GM21576 (cell line): ENCODE results near the gene LRCH3.

ENCODE experiments used
- ATAC-seq: cut with Tn5 transposase; IDR thresholded peaks from one replicate; pipeline ENCODE4 v1.9.1; 2021; ENCODE audit warnings: mild to moderate bottlenecking, moderate library complexity; ENCODE audit not compliant: unreplicated experiment

LRCH3 gene

DNA sequence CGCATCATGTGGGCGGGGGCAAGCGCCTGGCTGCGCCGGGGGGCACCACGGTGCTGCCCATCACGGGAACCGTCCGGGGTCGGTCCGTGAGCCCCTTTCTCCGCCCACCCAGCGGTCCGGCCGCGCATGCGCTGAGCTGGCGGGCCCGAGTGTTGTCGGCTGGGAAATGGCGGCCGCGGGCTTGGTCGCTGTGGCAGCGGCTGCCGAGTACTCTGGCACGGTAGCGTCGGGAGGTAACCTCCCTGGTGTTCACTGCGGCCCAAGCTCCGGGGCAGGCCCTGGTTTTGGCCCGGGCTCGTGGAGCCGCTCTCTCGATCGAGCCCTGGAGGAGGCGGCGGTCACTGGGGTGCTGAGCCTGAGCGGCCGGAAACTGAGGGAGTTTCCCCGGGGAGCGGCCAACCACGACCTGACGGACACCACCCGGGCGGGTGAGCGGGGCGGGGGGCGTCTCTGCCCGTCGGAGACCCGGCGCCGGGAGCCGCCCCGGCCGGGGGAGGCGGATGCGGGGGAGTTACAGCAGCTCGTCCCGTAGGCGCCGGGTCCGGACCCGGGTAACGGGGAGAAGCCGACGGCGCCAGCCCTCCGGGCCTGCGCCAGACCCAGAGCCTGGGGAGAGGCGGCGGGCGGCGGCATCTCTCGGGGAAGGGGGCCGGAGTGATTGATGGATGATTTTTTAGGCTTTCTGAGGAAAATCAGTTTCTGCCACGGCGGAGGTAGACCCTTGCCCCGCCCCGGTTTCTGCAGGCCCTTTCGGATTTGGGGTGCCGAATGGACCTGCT lies at the start of gene LRCH3:
TSS of gene LRCH3 (plus strand) at position 142 of the 779 bp plus-strand sequence. CDS start at position 167, 25 bp downstream.
- ATAC-seq: peak; percentile 64

DNA sequence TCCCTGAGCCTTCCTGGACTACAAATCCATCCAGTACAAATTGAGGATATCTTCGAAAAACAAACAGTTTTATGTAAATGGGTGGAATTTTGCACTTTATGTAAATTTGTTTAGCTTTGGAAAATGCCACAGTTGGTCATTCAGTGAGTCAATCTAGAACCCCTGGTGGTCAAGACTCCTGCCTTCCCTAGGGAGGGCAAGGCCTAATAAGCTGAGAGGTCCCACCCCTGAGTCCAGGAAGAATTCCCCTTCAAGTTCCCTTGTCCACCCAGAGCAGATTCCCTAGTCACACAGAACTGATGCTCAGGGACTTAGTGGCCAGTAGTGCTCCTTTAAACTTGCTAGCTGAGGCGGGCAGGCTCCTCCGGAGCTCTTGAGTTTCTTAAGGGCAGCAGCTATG lies 48.3 kb upstream of the LRCH3 start:
- no peak for ATAC-seq

DNA sequence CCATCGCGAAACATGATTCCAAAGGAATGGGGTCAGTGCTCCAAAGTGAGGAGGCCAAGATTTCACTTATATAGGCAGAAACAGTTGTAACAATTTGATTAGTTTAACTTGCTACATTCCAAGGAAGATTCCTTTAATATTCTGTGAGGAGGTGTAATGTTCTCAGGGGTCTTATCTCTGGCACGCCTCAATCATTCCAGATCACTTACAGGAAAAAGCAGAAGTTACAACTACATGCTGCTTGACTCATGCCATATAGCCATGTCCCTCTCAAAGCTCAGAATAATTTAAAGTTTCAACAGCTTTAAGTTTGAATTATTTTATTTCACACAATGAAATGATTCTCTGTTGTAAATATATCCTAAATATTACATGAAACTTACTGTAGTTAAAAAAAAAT lies 44.8 kb upstream of the LRCH3 start:
- no peak for ATAC-seq

DNA sequence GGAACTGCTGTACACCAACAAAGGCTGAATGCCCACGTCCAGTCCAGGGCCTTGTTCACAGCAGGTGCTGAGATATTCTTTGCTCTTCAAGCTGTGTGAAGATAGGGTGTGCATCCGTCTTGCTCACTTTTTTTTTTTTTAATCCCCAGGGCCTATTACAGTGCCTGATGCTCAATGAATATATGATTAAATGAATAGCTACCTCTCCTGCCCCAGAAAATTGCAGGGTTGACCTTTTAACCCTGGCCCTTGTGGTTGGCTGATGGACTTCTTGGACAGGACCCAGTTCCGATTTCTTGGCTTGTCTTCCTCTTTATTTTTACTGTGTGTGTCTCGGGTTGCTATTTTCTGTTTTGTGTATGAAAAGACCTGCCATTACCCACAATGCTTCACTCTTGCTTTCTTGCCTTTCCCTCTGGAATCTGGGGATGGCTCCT lies 44.2 kb upstream of the LRCH3 start:
- ATAC-seq: no peak

- no peak for ATAC-seq
These were observed 42.3 kb upstream of the LRCH3 start for GRCh38 chr3:197748597-197749314.

DNA sequence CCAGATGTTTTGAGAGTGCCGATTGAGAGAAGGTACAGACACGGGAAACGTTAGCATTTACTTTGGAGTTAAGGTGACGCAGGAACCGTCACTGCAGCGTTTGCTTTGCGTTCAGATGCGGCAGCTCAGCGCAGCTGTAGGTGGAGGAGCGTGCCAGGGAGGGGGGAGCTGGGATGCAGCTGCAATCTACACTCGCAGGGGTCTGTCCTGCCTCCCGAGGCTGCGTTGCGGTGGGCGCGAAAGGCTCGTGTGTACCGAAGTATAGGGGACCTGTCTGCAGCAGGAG lies 41.8 kb upstream of the LRCH3 start:
- ATAC-seq: peak; percentile 34

- peak; percentile 72 for ATAC-seq
These were observed 41.3 kb upstream of the LRCH3 start, which contains the start of gene FYTTD1 for GRCh38 chr3:197749601-197750395. TSS of gene FYTTD1 (plus strand) at chr3:197749883. CDS start at chr3:197749972, 89 bp downstream.

GRCh38 chr3:197750396-197750831 lies 40.6 kb upstream of the LRCH3 start:
- ATAC-seq: peak; percentile 40

DNA sequence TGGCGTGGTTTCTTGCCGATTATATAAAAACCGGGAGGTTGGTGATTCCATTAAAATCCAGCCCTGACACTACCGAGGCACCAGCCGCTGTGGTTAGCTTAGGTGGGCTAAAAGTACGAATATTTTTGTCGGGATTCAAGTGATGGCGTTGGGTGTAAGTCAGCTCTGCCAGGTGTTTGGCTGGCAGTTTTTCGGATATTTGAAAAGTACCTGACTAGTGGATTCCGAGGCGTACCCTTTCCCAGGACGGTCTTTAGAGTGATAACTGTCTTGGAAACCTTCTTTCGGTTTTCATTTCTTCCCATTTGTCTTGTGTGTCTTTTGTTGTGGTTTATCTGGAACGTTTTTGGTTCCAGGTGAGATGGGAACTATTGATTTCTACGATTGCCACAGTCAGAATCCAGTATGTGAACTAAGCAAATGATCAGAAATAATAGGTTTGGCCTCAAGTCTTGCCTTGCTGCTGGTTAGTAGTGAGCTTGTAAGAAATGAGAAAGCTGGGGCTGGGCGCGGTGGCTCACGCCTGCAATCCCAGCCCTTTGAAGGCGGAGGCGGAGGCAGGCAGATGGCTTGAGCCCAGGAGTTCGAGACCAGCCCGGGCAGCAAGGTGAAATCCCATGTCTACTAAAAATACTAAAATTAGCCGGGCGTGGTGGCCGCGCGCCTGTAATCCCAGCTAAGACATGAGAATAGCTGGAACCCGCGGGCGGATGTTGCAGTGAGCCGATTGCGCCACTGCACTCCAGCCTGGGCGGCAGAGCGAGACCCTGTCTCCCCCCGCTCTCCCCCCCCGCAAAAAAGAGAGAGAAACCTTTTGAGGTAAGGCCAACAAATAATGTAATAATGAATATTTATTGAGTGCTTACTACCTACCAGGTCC lies 40.0 kb upstream of the LRCH3 start:
- no peak for ATAC-seq

GRCh38 chr3:197752107-197752506 lies 38.9 kb upstream of the LRCH3 start:
- no peak for ATAC-seq

- no peak for ATAC-seq
These were observed 37.8 kb upstream of the LRCH3 start for GRCh38 chr3:197753263-197753662.

GRCh38 chr3:197756704-197757103 lies 34.4 kb upstream of the LRCH3 start:
- ATAC-seq: no peak

DNA sequence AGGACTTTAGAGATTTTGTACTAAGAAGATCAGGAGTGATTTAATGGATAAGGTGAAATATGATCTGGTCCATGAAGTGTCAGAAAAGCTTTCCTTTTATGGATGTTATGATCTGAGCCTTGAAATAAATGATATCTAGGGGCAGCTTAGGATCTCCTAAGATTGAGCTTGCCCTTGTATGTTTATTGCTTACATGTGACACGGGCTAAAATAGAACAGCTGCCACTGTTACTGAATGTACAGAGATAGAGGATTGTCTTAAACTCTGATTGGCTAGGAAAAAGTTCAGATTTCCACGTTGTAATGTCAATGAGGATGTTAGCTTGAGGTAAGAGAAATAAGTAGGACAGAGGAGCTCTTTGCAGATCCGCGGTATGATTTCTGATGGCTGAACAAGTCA lies 32.5 kb upstream of the LRCH3 start:
- ATAC-seq: no peak

- ATAC-seq: no peak
These were observed 29.3 kb upstream of the LRCH3 start for GRCh38 chr3:197761784-197762183.

DNA sequence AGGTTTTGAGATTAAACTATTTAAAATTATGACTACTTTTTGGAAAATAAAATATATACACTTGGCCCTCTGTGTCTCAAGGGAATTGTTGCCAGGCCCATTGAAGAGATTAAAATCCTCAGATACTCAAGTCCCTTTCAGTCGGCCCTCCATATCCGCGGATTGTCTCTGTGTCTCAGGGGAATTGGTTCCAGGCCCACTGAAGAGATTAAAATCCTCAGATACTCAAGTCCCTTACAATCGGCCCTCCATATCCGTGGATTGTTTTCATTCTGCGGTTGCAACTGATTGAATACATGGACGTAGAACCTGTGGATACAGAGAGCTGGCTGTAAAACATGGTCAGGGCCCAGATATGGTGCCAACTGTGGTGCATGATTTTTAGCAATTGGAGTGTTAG lies 15.7 kb upstream of the LRCH3 start:
- no peak for ATAC-seq

- ATAC-seq: no peak
These were observed 8.8 kb upstream of the LRCH3 start for GRCh38 chr3:197782230-197782629.

- ATAC-seq: no peak
These were observed 7.0 kb upstream of the LRCH3 start for GRCh38 chr3:197784019-197784585.

DNA sequence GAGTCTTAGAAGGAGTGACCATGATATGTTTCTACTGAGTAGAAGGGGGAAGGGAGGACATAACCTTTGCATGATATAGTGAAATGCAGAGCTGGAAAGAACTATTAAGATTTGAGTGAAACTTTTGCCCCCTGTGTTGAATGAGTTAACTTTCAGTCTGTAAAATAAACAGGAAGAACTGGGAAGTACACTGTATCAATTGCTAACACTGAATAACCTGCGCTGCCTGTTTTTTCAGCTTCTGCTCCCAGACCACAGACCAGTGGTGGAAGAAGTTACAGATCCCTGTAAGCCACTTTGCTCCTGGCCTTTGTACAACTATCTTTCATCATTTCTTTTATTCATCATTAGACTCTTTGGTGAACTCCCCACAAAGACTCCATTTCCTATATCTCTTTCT lies 3.6 kb upstream of the LRCH3 start:
- ATAC-seq: no peak

DNA sequence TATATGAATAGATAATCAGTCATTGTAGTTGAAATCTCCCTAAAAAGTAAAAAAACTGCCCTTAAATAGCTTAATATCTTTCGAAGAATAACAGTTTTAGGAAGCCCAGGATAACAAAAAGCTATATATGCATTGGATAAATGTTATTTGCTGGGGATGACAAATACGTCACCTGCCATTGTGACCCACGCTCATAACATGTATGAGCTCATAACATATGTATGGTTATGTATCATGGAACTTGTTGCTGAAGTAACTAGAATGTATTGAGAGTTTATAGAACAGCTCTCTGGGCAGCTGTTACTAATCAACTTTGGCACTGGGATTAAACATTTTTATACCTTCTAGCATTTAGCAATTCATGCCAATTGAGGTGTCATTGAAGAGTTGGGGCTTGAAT lies 1.7 kb upstream of the LRCH3 start:
- ATAC-seq: no peak

- no peak for ATAC-seq
These were observed 1.0 kb upstream of the LRCH3 start for GRCh38 chr3:197790033-197790432.
